Activated gamma-delta T cell (primary cell): Measurements from ENCODE around the gene ERGIC3.
"Not testable (repeated sequence)": the region's sequence is repeated elsewhere in the genome, so short reads cannot be mapped to it uniquely, and the experiment has no call there.

Experiments
- DNase-seq: peaks from one replicate; lab custom pipeline; 2025; lab: John Stamatoyannopoulos, UW

ERGIC3 gene

GRCh38 chr20:35517767-35518166 lies 24.1 kb upstream of the ERGIC3 start:
- not testable (repeated sequence) for DNase-seq

DNA sequence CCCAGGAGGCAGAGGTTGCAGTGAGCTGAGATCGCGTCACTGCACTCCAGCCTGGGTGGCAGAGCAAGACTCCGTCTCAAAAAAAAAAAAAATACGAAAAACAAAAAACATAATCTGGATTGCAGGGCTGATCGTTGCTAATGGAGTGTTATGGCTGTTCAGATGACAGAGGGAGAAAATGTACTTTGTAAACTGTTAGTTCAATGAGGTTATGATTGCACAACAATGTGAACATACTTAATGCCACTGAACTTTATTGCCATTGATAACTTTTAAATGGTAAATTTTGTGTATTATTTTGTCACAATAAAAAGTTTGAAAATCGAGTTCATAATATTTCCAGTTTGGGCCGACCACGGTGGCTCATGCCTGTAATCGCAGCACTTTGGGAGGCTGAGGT lies 22.9 kb upstream of the ERGIC3 start:
- DNase-seq, result no peak

DNA sequence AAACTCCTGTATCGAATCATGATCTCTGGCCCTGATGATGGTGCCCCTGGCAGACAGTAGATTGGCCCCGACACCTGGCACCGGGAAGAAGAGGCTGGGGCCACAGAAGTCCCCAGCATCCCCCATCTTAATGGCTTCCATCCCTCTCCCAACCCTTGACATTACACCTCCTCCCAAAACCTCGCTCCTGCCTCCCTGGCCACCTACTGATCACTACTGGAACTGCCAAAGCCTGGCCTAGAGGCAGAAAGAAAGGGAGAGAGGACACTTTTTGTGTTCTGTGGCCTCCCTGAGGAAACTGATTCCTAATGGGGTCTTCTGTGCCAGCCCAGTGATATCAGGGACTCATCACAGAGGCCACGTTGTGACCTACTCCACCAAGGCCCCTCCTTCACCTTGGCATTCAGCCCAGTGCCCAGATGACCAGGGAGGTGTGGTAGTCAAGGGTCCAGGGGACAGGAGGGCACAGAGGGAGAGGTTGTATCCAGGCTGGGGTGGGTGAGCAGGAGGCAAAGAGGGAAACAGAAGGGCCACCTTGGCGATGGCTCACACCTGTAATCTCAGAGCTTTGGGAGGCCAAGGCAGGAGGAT lies 18.5 kb upstream of the ERGIC3 start:
- no peak for DNase-seq

GRCh38 chr20:35525639-35526038 lies 16.2 kb upstream of the ERGIC3 start:
- DNase-seq, result no peak

DNA sequence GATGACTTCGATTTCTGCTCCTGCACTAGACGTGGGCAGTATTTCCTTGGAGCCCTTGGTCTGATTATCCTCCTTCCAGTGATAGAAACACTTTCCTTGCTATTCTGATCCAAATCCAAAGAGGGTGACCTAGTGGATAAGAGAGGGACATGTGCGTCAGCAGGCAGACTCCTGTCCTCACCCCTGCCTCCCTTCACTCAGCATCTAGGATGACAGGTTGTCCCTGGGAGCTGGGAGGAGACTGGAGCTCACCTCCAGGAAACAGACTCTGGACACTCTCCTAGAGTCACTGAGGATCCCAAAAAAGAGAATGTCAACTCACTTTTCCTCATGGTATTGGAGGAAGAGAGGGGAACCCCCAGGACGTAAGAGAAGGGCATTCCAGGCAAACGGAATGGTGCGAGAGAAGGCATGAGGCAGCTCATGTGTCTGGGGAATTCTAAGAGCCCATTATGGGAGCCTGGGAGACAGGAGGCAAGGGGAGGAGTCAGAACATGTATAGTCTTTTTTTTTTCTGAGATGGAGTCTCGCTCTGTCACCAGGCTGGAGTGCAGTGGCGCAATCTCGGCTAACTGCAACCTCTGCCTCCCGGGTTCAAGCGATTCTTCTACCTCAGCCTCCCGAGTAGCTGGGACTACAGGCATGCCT lies 14.6 kb upstream of the ERGIC3 start:
- no peak for DNase-seq

DNA sequence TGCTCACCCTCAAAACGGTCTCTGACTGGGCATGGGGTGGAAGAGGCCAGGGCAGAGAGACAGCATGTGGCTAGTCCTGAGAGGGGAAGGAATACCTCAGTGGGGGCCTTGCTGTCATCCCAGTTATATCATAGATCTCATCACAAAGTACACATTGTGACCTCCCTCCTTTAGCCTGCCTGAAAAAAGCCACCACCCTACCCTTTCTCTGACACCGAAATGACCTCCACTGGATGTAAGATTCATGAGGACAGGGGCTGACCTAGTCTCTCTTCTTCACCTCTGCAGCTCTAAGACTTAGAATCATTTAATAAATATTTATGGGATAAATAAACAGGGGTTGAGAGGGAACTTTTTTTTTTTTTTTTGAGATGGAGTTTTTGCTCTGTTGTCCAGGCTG lies 12.3 kb upstream of the ERGIC3 start, which contains the start of gene C20orf173:
C20orf173 (minus strand) TSS at position 101 of the 400 bp plus-strand sequence. CDS start 279 bp downstream, outside the sequence.
- DNase-seq, result no peak

DNA sequence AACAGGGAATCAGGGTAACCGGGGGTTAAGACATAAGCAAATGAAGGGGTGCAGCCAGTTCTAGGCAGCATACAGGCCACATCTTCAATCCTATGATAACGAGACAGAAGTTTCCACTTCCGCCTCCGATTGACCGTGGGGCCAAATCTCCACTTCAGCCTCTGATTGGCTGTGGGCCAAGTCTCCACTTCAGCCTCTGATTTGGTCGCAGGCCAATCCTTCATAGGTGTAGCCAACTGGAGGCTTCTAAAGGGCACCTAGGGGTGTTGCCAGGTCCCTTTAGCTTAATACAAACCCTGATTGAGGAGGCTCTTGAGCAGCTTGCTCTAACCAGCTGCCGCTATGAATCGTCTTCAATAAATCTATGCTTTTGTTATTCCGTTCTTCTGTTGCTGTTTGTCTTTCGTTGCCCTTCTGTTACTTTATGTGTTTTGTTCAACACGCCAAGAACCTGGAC lies 2.1 kb upstream of the ERGIC3 start:
- DNase-seq, result no peak

- DNase-seq, result no peak
These were observed 628 bp upstream of the ERGIC3 start for GRCh38 chr20:35541118-35541782.

DNA sequence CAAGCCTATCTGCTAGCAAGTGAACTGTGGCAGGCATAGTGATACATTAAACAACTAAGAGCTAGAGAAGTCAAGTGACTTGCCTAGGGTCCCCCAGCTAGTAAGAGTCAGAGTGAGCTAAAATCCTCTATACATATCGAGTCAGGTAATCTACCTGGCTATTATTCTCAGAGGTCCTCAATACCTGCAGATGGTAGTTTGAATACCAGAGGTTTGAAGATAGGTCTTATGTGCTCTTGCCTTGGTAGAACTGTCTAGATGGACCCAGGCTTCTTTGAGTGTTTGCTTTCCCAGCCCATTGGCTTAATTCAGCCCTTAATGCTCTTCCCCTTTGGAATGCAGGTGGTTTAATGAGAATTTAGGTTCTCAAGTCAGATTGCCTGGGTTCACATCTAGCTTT lies 1.1 kb downstream of the ERGIC3 start:
- DNase-seq, result no peak

- no peak for DNase-seq
These were observed 2.6 kb downstream of the ERGIC3 start for GRCh38 chr20:35544436-35544835.

DNA sequence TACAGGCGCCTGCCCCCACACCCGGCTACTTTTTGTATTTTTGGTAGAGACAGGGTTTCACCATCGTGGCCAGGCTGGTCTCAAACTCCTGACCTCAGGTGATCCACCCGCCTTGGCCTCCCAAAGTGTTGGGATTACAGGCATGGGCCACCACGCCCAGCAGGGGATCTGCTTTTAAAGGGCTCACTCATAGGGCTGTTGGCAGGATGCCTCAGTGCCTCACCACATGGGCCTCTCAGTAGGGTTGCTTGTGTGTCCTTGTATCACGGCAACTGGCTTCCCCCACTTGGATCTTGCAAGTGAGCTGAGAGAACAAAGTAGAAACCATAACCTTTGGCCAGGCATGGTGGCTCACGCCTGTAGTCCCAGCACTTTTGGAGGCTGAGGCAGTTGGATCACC lies 3.1 kb downstream of the ERGIC3 start:
- DNase-seq, result not testable (repeated sequence)

GRCh38 chr20:35546127-35546526 lies 4.2 kb downstream of the ERGIC3 start:
- DNase-seq, result no peak

GRCh38 chr20:35547329-35547728 lies 5.5 kb downstream of the ERGIC3 start:
- no peak for DNase-seq

DNA sequence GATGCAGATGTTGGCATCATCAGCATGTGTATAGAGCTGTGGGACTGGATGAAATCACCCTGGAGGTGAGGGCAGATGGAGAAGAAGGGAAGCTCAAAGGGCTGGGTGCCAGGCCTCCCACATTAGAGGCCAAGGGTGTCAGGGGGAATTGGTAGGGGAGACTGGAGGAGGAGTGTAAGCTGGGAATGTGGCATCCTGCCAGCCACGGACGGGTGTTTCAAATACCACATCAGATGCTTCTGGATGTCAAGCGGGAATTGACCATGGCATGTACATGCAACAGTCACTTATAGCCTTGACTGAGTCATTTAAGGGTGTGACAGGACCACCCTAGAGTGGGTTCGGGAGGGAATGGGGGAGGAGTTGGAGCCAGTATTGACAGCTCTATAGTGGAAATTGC lies 9.6 kb downstream of the ERGIC3 start:
- no peak for DNase-seq

- DNase-seq, result no peak
These were observed 11.0 kb downstream of the ERGIC3 start for GRCh38 chr20:35552914-35553313.

DNA sequence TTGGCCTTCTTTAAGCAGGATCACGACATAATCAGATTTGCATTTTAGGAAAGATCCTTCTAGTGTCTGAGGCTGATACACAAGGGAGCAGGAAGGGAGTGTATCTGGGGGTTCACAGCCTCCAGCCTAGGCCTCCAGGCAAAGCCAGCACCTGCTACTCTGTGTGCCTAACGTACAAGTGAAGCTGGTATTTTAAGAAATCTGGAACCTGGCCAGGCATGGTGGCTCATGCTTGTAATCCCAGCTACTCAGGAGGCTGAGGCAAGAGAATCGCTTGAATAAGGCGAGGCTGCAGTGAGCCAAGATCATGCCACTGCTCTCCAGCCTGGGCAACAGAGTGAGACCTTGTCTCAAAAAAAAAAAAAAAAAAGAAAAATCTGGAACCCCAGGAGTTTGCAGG lies 13.6 kb downstream of the ERGIC3 start:
- not testable (repeated sequence) for DNase-seq

- DNase-seq, result no peak
These were observed 14.2 kb downstream of the ERGIC3 start for GRCh38 chr20:35555951-35556645.

DNA sequence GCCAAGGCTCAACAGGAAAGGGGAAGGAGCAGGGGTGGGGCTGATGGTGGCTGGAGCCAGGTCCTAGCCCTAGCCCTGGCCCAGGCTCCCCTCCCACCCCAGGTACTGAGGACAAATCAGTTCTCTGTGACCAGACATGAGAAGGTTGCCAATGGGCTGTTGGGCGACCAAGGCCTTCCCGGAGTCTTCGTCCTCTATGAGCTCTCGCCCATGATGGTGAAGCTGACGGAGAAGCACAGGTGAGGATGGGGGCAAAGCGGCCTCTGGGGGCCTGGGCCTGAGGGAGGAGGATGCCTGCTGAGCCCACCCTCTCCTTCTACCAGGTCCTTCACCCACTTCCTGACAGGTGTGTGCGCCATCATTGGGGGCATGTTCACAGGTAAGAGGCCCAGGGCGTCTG lies 15.0 kb downstream of the ERGIC3 start:
- DNase-seq, result no peak

DNA sequence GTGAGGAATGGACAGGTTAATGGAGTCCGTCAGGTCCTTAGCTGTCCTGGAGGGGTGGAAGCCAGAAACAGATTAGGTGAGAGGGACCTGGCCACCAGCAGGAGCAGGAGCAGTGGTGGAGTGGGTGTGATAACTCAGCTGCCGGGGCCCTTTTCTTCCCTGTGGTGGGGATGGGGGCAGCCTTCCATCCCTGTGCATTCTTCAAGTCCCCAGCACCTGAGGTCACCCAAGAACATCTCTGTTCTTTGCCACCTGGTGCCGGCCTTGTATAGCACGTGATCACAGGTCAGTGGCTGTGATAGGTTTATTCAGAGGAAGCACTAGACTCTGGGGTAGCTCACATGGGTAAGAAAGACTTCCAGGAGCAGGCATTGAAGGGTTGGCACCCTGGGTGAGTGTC lies 16.6 kb downstream of the ERGIC3 start:
- DNase-seq, result no peak

DNA sequence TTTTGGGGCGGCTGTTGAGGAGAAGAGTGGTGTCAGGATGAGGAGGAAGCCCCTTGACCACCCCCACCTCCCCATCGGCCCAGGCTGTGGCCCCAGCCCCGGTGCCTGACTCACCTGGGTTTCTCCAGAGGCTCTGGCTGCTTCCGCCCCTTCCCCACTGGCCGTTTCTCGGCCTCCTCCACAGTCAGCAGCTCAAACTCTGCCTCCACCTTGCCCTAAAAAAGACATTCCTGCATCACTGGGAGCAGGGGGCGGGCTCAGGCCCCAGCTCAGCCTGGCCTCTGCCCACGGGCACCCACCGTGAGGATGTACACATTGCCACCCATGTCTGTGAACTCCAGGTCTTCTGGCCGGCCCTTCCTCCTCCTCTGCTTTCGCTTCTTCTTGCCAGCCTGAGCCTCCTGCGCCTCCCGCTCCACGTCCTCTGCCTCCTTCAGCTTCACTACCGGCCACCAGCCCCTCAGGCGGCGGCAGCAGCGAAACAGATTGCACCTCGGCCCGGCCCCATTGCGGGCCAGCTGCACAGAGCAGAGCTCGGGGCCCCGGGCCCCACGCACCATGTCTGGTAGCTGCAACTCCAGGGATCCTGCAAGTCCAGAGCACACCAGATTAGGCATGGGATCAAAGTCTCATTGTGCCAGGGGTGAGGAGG lies 17.3 kb downstream of the ERGIC3 start:
- DNase-seq, result no peak

- no peak for DNase-seq
These were observed 18.2 kb downstream of the ERGIC3 start for GRCh38 chr20:35560105-35560511.

GRCh38 chr20:35560541-35560940 lies 18.7 kb downstream of the ERGIC3 start:
- DNase-seq, result no peak
